Measurements from ENCODE around the gene RBM10.

The RBM10 gene

GRCh38 chrX:47158781-47159180 lies 13.8 kb downstream of the RBM10 start:
- TF ChIP-seq SUZ12 (IDR thresholded peaks at IDR 0.05; ENCODE audit: extremely low read depth, insufficient read depth, insufficient read length) (no peak), ZNF274 (IDR thresholded peaks at IDR 0.05; ENCODE audit: low read depth, low read length) (no peak), YY1 (IDR thresholded peaks at IDR 0.05; ENCODE audit: insufficient read depth, insufficient read length) (no peak)
- Histone ChIP-seq H3K4me3 (ENCODE audit: insufficient read length, low read depth) (no peak overlapping the region), H3K4me1 (ENCODE audit: insufficient read depth, insufficient read length) (no peaks in the 10 kb centered on the region), H3K9me3 (ENCODE audit: insufficient read depth, low read length) (no peaks in the 10 kb centered on the region), H3K36me3 (ENCODE audit: insufficient read depth, insufficient read length, low read length) (peaks cover 53% of the 10 kb centered on the region), H3K27me3 (ENCODE audit: insufficient read depth, insufficient read length) (no peaks in the 10 kb centered on the region), H3K9ac (ENCODE audit: insufficient read length, low read depth) (no peak overlapping the region)
- DNase-seq (ENCODE audit: low read depth, low spot score): no peak

DNA sequence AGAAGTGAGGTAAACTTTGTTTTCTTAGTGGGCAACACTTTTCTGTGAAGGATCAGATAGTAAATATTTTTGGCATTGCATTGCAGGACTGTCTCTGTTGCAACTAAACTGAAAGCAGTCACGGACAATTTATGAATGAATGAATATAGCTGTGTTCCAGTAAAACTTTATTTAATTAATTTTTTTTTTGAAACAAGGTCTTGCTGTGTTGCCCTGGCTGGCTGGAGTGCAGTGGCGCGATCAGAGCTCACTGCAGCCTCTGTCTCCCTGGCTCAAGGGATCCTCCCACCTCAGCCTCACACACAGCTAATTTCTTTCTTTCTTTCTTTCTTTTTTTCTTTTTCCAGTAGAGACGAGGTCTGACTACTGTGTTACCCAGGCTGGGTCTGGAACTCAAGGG lies 15.8 kb downstream of the RBM10 start:
- Histone ChIP-seq H3K4me1 (ENCODE audit: insufficient read depth, insufficient read length) (no peaks in the 10 kb centered on the region), H3K4me3 (ENCODE audit: insufficient read length, low read depth) (no peak overlapping the region), H3K9ac (ENCODE audit: insufficient read length, low read depth) (no peak overlapping the region), H3K36me3 (ENCODE audit: insufficient read depth, insufficient read length, low read length) (peaks cover 47% of the 10 kb centered on the region), H3K9me3 (ENCODE audit: insufficient read depth, low read length) (no peaks in the 10 kb centered on the region), H3K27me3 (ENCODE audit: insufficient read depth, insufficient read length) (no peaks in the 10 kb centered on the region)
- DNase-seq (ENCODE audit: low read depth, low spot score): no peak
- TF ChIP-seq SUZ12 (IDR thresholded peaks at IDR 0.05; ENCODE audit: extremely low read depth, insufficient read depth, insufficient read length) (no peak), YY1 (IDR thresholded peaks at IDR 0.05; ENCODE audit: insufficient read depth, insufficient read length) (no peak), ZNF274 (IDR thresholded peaks at IDR 0.05; ENCODE audit: low read depth, low read length) (no peak)

GRCh38 chrX:47162927-47163583 lies 18.0 kb downstream of the RBM10 start:
- no peak overlapping the region for H3K9ac ChIP-seq (ENCODE audit: insufficient read length, low read depth)
- no peak for TF ChIP-seq YY1 (IDR thresholded peaks at IDR 0.05; ENCODE audit: insufficient read depth, insufficient read length)
- no peak for TF ChIP-seq ZNF274 (IDR thresholded peaks at IDR 0.05; ENCODE audit: low read depth, low read length)
- TF ChIP-seq SUZ12 (IDR thresholded peaks at IDR 0.05; ENCODE audit: extremely low read depth, insufficient read depth, insufficient read length): no peak
- H3K36me3 ChIP-seq (ENCODE audit: insufficient read depth, insufficient read length, low read length): peaks cover 35% of the 10 kb centered on the region
- DNase-seq (ENCODE audit: low read depth, low spot score): no peak
- H3K4me3 ChIP-seq (ENCODE audit: insufficient read length, low read depth): no peak overlapping the region
- no peaks in the 10 kb centered on the region for H3K4me1 ChIP-seq (ENCODE audit: insufficient read depth, insufficient read length)
- no peaks in the 10 kb centered on the region for H3K9me3 ChIP-seq (ENCODE audit: insufficient read depth, low read length)
- no peaks in the 10 kb centered on the region for H3K27me3 ChIP-seq (ENCODE audit: insufficient read depth, insufficient read length)

GRCh38 chrX:47164420-47164819 lies 19.4 kb downstream of the RBM10 start:
- Histone ChIP-seq H3K4me3 (ENCODE audit: insufficient read length, low read depth) (no peak overlapping the region), H3K36me3 (ENCODE audit: insufficient read depth, insufficient read length, low read length) (peaks cover 37% of the 10 kb centered on the region), H3K9ac (ENCODE audit: insufficient read length, low read depth) (no peak overlapping the region), H3K27me3 (ENCODE audit: insufficient read depth, insufficient read length) (no peaks in the 10 kb centered on the region), H3K4me1 (ENCODE audit: insufficient read depth, insufficient read length) (no peaks in the 10 kb centered on the region), H3K9me3 (ENCODE audit: insufficient read depth, low read length) (no peaks in the 10 kb centered on the region)
- no peak for DNase-seq (ENCODE audit: low read depth, low spot score)
- no peak for TF ChIP-seq ZNF274 (IDR thresholded peaks at IDR 0.05; ENCODE audit: low read depth, low read length)
- no peak for TF ChIP-seq SUZ12 (IDR thresholded peaks at IDR 0.05; ENCODE audit: extremely low read depth, insufficient read depth, insufficient read length)
- no peak for TF ChIP-seq YY1 (IDR thresholded peaks at IDR 0.05; ENCODE audit: insufficient read depth, insufficient read length)

GRCh38 chrX:47166126-47166525 lies 21.1 kb downstream of the RBM10 start:
- Histone ChIP-seq H3K9me3 (ENCODE audit: insufficient read depth, low read length) (no peaks in the 10 kb centered on the region), H3K4me3 (ENCODE audit: insufficient read length, low read depth) (no peak overlapping the region), H3K27me3 (ENCODE audit: insufficient read depth, insufficient read length) (no peaks in the 10 kb centered on the region), H3K36me3 (ENCODE audit: insufficient read depth, insufficient read length, low read length) (peaks cover 48% of the 10 kb centered on the region), H3K4me1 (ENCODE audit: insufficient read depth, insufficient read length) (no peaks in the 10 kb centered on the region), H3K9ac (ENCODE audit: insufficient read length, low read depth) (no peak overlapping the region)
- no peak for DNase-seq (ENCODE audit: low read depth, low spot score)
- TF ChIP-seq YY1 (IDR thresholded peaks at IDR 0.05; ENCODE audit: insufficient read depth, insufficient read length) (no peak), ZNF274 (IDR thresholded peaks at IDR 0.05; ENCODE audit: low read depth, low read length) (no peak), SUZ12 (IDR thresholded peaks at IDR 0.05; ENCODE audit: extremely low read depth, insufficient read depth, insufficient read length) (no peak)

- TF ChIP-seq SUZ12 (IDR thresholded peaks at IDR 0.05; ENCODE audit: extremely low read depth, insufficient read depth, insufficient read length) (no peak), ZNF274 (IDR thresholded peaks at IDR 0.05; ENCODE audit: low read depth, low read length) (no peak), YY1 (IDR thresholded peaks at IDR 0.05; ENCODE audit: insufficient read depth, insufficient read length) (no peak)
- DNase-seq (ENCODE audit: low read depth, low spot score): no peak
- Histone ChIP-seq H3K9me3 (ENCODE audit: insufficient read depth, low read length) (no peaks in the 10 kb centered on the region), H3K36me3 (ENCODE audit: insufficient read depth, insufficient read length, low read length) (peaks cover 61% of the 10 kb centered on the region), H3K27me3 (ENCODE audit: insufficient read depth, insufficient read length) (no peaks in the 10 kb centered on the region), H3K9ac (ENCODE audit: insufficient read length, low read depth) (no peak overlapping the region), H3K4me3 (ENCODE audit: insufficient read length, low read depth) (no peak overlapping the region), H3K4me1 (ENCODE audit: insufficient read depth, insufficient read length) (peaks cover 3% of the 10 kb centered on the region)
Measured at GRCh38 chrX:47168495-47169073, 23.6 kb downstream of the RBM10 start.

DNA sequence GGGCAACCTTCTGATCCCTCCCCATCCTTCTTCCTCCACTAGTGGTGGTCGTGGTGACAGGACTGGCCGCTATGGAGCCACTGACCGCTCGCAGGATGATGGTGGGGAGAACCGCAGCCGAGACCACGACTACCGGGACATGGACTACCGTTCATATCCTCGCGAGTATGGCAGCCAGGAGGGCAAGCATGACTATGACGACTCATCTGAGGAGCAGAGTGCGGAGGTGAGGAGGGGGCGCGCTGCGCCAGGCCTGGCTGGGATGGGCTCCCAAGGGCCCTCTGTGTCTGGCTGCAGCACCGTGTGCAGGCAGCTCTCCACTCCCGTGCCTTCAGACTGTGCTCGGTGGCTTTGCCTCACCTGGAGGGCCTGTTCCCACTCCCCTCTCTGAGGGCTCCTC lies 24.3 kb downstream of the RBM10 start:
- no peak for TF ChIP-seq SUZ12 (IDR thresholded peaks at IDR 0.05; ENCODE audit: extremely low read depth, insufficient read depth, insufficient read length)
- no peak for TF ChIP-seq ZNF274 (IDR thresholded peaks at IDR 0.05; ENCODE audit: low read depth, low read length)
- TF ChIP-seq YY1 (IDR thresholded peaks at IDR 0.05; ENCODE audit: insufficient read depth, insufficient read length): no peak
- Histone ChIP-seq H3K4me3 (ENCODE audit: insufficient read length, low read depth) (no peak overlapping the region), H3K4me1 (ENCODE audit: insufficient read depth, insufficient read length) (peaks cover 3% of the 10 kb centered on the region), H3K27me3 (ENCODE audit: insufficient read depth, insufficient read length) (no peaks in the 10 kb centered on the region), H3K36me3 (ENCODE audit: insufficient read depth, insufficient read length, low read length) (peaks cover 67% of the 10 kb centered on the region), H3K9ac (ENCODE audit: insufficient read length, low read depth) (no peak overlapping the region), H3K9me3 (ENCODE audit: insufficient read depth, low read length) (no peaks in the 10 kb centered on the region)
- DNase-seq (ENCODE audit: low read depth, low spot score): no peak
